NB4 (cell line): ENCODE measurements around the gene TAOK1.
A peak's percentile ranks its signal among the peaks of the same experiment; 100 is the strongest.

Source experiments
- MYC ChIP-seq: IDR thresholded peaks from 2 replicates; pipeline ENCODE4 v1.6.1; 2011; ENCODE audit warnings: low read depth, low read length
- POLR2A ChIP-seq: IDR thresholded peaks from 2 replicates; pipeline ENCODE4 v1.6.1; 2011; ENCODE audit warnings: mild to moderate bottlenecking; ENCODE audit not compliant: insufficient read length; ENCODE audit errors: extremely low read depth
- TF ChIP-seq, protein P1 (sequence below): IDR thresholded peaks from one replicate; pipeline ENCODE4 v1.5.1; 2012; ENCODE audit warnings: low read depth, low read length
- TF ChIP-seq, protein P2 (sequence below): IDR thresholded peaks from 2 replicates; pipeline ENCODE4 v1.6.1; 2011; ENCODE audit warnings: low read depth, low read length

DNA sequence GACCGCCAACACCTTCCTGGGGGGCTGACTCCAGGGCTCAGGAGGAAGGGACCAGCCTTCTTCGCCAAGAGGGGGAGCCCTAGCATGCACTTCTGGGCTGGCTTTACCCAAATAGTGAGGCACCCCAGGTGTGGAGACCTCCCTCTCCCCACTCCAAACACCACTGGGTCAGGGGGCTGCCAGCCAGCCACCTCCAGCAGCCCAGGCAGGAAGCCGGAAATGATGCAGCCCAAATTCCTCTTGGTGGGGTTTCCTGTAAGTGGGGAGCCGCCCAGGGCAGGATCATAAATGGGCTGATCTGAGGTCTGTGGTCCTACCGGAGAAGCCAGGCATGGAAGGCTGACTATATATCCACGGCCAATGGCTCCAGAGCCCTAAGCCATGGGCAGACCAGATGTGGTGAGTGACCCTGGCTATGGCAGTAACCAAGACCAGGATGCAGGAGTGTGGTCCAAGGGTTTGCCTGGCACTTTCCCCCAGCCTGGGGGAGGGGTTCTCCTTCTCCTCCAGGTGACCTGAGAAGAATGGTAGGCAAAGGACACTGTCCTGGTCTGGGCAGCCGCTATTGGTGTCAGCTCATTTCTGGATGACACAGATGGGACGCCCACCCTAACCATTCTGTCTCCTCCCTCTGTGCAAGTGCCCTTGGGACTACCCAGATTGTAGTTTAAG, 195.1 kb downstream of the TAOK1 start:
- TF ChIP-seq, protein P1, sequence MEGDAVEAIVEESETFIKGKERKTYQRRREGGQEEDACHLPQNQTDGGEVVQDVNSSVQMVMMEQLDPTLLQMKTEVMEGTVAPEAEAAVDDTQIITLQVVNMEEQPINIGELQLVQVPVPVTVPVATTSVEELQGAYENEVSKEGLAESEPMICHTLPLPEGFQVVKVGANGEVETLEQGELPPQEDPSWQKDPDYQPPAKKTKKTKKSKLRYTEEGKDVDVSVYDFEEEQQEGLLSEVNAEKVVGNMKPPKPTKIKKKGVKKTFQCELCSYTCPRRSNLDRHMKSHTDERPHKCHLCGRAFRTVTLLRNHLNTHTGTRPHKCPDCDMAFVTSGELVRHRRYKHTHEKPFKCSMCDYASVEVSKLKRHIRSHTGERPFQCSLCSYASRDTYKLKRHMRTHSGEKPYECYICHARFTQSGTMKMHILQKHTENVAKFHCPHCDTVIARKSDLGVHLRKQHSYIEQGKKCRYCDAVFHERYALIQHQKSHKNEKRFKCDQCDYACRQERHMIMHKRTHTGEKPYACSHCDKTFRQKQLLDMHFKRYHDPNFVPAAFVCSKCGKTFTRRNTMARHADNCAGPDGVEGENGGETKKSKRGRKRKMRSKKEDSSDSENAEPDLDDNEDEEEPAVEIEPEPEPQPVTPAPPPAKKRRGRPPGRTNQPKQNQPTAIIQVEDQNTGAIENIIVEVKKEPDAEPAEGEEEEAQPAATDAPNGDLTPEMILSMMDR = peak; percentile 50
- TF ChIP-seq POLR2A (no peak), MYC (no peak)
- TF ChIP-seq, protein P2, sequence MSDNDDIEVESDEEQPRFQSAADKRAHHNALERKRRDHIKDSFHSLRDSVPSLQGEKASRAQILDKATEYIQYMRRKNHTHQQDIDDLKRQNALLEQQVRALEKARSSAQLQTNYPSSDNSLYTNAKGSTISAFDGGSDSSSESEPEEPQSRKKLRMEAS = no peak
